ENCODE measurements around the gene PPP1R37.
A peak's percentile ranks its signal among the peaks of the same experiment; 100 is the strongest.
"Not testable (repeated sequence)": the region's sequence is repeated elsewhere in the genome, so short reads cannot be mapped to it uniquely, and the experiment has no call there.

The PPP1R37 gene

GRCh38 chr19:45094707-45095106, 1.7 kb downstream of the PPP1R37 start:
- no peak for DNase-seq

GRCh38 chr19:45095496-45096413, 2.8 kb downstream of the PPP1R37 start:
- DNase-seq, result no peak

- DNase-seq, result no peak
These were observed 3.7 kb downstream of the PPP1R37 start for GRCh38 chr19:45096700-45097099.

GRCh38 chr19:45097450-45097775, 4.4 kb downstream of the PPP1R37 start:
- DNase-seq, result no peak

- DNase-seq, result peak in 34 of 56 donors; percentile 27 to 72 (median 54)
These were observed 5.0 kb downstream of the PPP1R37 start for GRCh38 chr19:45097776-45098520.

GRCh38 chr19:45098521-45099466, 5.8 kb downstream of the PPP1R37 start:
- DNase-seq, result peak in 52 of 56 donors; percentile 17 to 86 (median 62)

- DNase-seq, result peak in 11 of 56 donors; percentile 17 to 76 (median 33)
These were observed 6.7 kb downstream of the PPP1R37 start for GRCh38 chr19:45099467-45100191.

GRCh38 chr19:45100201-45100600, 7.2 kb downstream of the PPP1R37 start:
- no peak for DNase-seq

GRCh38 chr19:45100846-45101252, 7.9 kb downstream of the PPP1R37 start:
- DNase-seq, result no peak

- no peak for DNase-seq
These were observed 8.8 kb downstream of the PPP1R37 start for GRCh38 chr19:45101806-45102205.

GRCh38 chr19:45102481-45102880, 9.5 kb downstream of the PPP1R37 start:
- no peak for DNase-seq

- DNase-seq, result peak in 38 of 56 donors; percentile 6 to 77 (median 41)
These were observed 10.2 kb downstream of the PPP1R37 start for GRCh38 chr19:45103156-45103507.

- peak in 4 of 56 donors; percentile 5 to 40 (median 25) for DNase-seq
These were observed 10.7 kb downstream of the PPP1R37 start for GRCh38 chr19:45103508-45104319.

- no peak for DNase-seq
These were observed 11.8 kb downstream of the PPP1R37 start for GRCh38 chr19:45104658-45105349.

GRCh38 chr19:45106363-45106762, 13.4 kb downstream of the PPP1R37 start:
- not testable (repeated sequence) for DNase-seq

GRCh38 chr19:45107621-45108150, 14.7 kb downstream of the PPP1R37 start:
- DNase-seq, result no peak

GRCh38 chr19:45110851-45111266, 17.9 kb downstream of the PPP1R37 start:
- DNase-seq, result no peak

GRCh38 chr19:45112111-45112827, 19.3 kb downstream of the PPP1R37 start:
- no peak for DNase-seq
